A549 (cell line): Measurements from ENCODE around the gene ITPR3. TPM values are rescaled to one million over a fixed set of nuclear protein-coding genes. Genes with fewer than 3 reads are reported as not detected.

ENCODE experiments used
- ATAC-seq, 2 experiments: fragments of 200-7000 bp in 1 of 2; fragments of >200 bp in 1 of 2; cut with Nextera tagmentation in 1 of 2; cut with Tn5 transposase in 1 of 2; 3 replicates each; pipeline versions ENCODE4 v1.8.0 to v1.9.1; 2018 to 2020; ENCODE audit warnings: mild to moderate bottlenecking in 1 of 2, moderate library complexity in 1 of 2
- CTCF ChIA-PET: fragments of 300-600 bp; sonication (Branson Sonifier 250); formaldehyde crosslinking; extraction: SDS; loops from one replicate; lab custom pipeline; 2021; ENCODE audit warnings: antibody characterized with exemption, inconsistent platforms; lab: Yijun Ruan, JAX
- POLR2A ChIA-PET: fragments of 350-600 bp; formaldehyde crosslinking; extraction: SDS; loops from one replicate; lab custom pipeline; 2021; ENCODE audit warnings: antibody characterized with exemption, inconsistent platforms; lab: Yijun Ruan, JAX
- DNase-seq, 2 experiments: peaks; one replicate each; pipeline versions ENCODE4 v3.0.0 to v3.0.0-alpha.2; 2011 to 2016; ENCODE audit warnings: low read depth in 1 of 2, low spot score in 1 of 2
- FAIRE-seq: peaks from 2 replicates; lab custom pipeline; 2011; peaks lifted over from hg19 to GRCh38; lab: Jason Lieb, UNC
- H3K27ac ChIP-seq, 2 experiments: fragments of >200 bp; sonication (Bioruptor Twin); formaldehyde crosslinking; 3 replicates each; pipeline ENCODE4 v1.5.1; 2016 to 2017
- H3K4me1 ChIP-seq: fragments of >200 bp; sonication (Bioruptor Twin); formaldehyde crosslinking; 3 replicates; pipeline ENCODE4 v1.6.1; 2016
- H3K4me2 ChIP-seq: fragments of >200 bp; sonication (Bioruptor Twin); formaldehyde crosslinking; 3 replicates; pipeline ENCODE4 v1.6.1; 2016
- H3K4me3 ChIP-seq: fragments of >200 bp; sonication (Bioruptor Twin); formaldehyde crosslinking; 3 replicates; pipeline ENCODE4 v1.5.1; 2016
- H3K9me3 ChIP-seq: fragments of >200 bp; sonication (Bioruptor Twin); formaldehyde crosslinking; 3 replicates; pipeline ENCODE4 v1.6.1; 2016
- BCL3 ChIP-seq: fragments of >200 bp; sonication (Bioruptor Twin); formaldehyde crosslinking; IDR thresholded peaks from 3 replicates; pipeline ENCODE4 v1.6.1; 2016
- BHLHE40 ChIP-seq: IDR thresholded peaks from 2 replicates; pipeline ENCODE4 v1.6.1; 2012; ENCODE audit warnings: low read depth, low read length, inconsistent platforms
- CBX8 ChIP-seq: fragments of 200-600 bp; sonication (generic); IDR thresholded peaks from 2 replicates; pipeline ENCODE4 v1.6.1; 2016
- CHD2 ChIP-seq: fragments of 150-350 bp; IDR thresholded peaks from 2 replicates; pipeline ENCODE4 v1.6.1; 2014; ENCODE audit warnings: low read length; ENCODE audit not compliant: partially characterized antibody
- CHD4 ChIP-seq: fragments of 200-600 bp; sonication (generic); IDR thresholded peaks from 2 replicates; pipeline ENCODE4 v1.6.1; 2016; ENCODE audit warnings: antibody characterized with exemption, mild to moderate bottlenecking, borderline replicate concordance
- E2F6 ChIP-seq: IDR thresholded peaks from 2 replicates; pipeline ENCODE4 v1.6.1; 2012; ENCODE audit warnings: low read depth, borderline replicate concordance
- EHF ChIP-seq: fragments of 250-450 bp; sonication (Bioruptor Pico); IDR thresholded peaks from 2 replicates; pipeline ENCODE4 v1.5.0; 2020; ENCODE audit warnings: mild to moderate bottlenecking
- EHMT2 ChIP-seq: fragments of 200-600 bp; sonication (generic); IDR thresholded peaks from 2 replicates; pipeline ENCODE4 v1.6.1; 2016; ENCODE audit warnings: antibody characterized with exemption, low read depth, mild to moderate bottlenecking, moderate library complexity
- ESRRA ChIP-seq: fragments of 150-350 bp; IDR thresholded peaks from 2 replicates; pipeline ENCODE4 v1.6.1; 2014; ENCODE audit warnings: mild to moderate bottlenecking, low read length, borderline replicate concordance
- FOSB ChIP-seq: fragments of 250-450 bp; sonication (Bioruptor Pico); IDR thresholded peaks from 2 replicates; pipeline ENCODE4 v1.5.0; 2020; ENCODE audit warnings: mild to moderate bottlenecking, moderate library complexity
- FOXS1 ChIP-seq: fragments of 250-450 bp; sonication (Bioruptor Pico); IDR thresholded peaks from 2 replicates; pipeline ENCODE4 v1.5.0; 2020; ENCODE audit warnings: mild to moderate bottlenecking, moderate library complexity
- HDAC2 ChIP-seq: fragments of 200-600 bp; sonication (generic); IDR thresholded peaks from 2 replicates; pipeline ENCODE4 v1.6.1; 2016
- HES2 ChIP-seq: fragments of >200 bp; sonication (Bioruptor Twin); formaldehyde crosslinking; IDR thresholded peaks from 2 replicates; pipeline ENCODE4 v1.6.1; 2016
- HEYL ChIP-seq: fragments of 250-450 bp; sonication (Bioruptor Pico); IDR thresholded peaks from 2 replicates; pipeline ENCODE4 v1.8.0; 2021; ENCODE audit warnings: mild to moderate bottlenecking, moderate library complexity
- HOXA7 ChIP-seq: fragments of 250-450 bp; sonication (Bioruptor Pico); IDR thresholded peaks from 2 replicates; pipeline ENCODE4 v1.5.0; 2020; ENCODE audit warnings: mild to moderate bottlenecking, moderate library complexity
- KDM5A ChIP-seq: fragments of 200-600 bp; sonication (generic); IDR thresholded peaks from 2 replicates; pipeline ENCODE4 v1.6.1; 2016; ENCODE audit warnings: antibody characterized with exemption, mild to moderate bottlenecking
- MAFK ChIP-seq: fragments of 450-650 bp; IDR thresholded peaks from 2 replicates; pipeline ENCODE4 v1.6.1; 2014; ENCODE audit not compliant: partially characterized antibody
- NPAS2 ChIP-seq: fragments of 250-450 bp; sonication (Bioruptor Pico); IDR thresholded peaks from 2 replicates; pipeline ENCODE4 v1.8.0; 2022; ENCODE audit warnings: mild to moderate bottlenecking, moderate library complexity, borderline replicate concordance
- RAD21 ChIP-seq, 2 experiments: fragments of >200 bp in 1 of 2; sonication (Bioruptor Twin) in 1 of 2; formaldehyde crosslinking in 1 of 2; IDR thresholded peaks in 1 of 2; conservative IDR thresholded peaks in 1 of 2; 2 replicates in 1 of 2; 3 replicates in 1 of 2; pipeline ENCODE4 v1.6.1; 2012 to 2018; ENCODE audit warnings: inconsistent platforms in 1 of 2
- RFX5 ChIP-seq: fragments of 450-650 bp; IDR thresholded peaks from 2 replicates; pipeline ENCODE4 v1.7.1; 2014; ENCODE audit warnings: antibody characterized with exemption, mild to moderate bottlenecking, moderate library complexity
- TFCP2L1 ChIP-seq: fragments of 250-450 bp; sonication (Bioruptor Pico); IDR thresholded peaks from 2 replicates; pipeline ENCODE4 v1.5.0; 2021; ENCODE audit warnings: mild to moderate bottlenecking
- ZNF302 ChIP-seq: fragments of 250-450 bp; sonication (Bioruptor Pico); IDR thresholded peaks from 2 replicates; pipeline ENCODE4 v1.9.0; 2021; ENCODE audit warnings: inconsistent platforms, mild to moderate bottlenecking, moderate library complexity
- WGBS: methylation state at CpG from one replicate; pipeline ENCODE4 v1.1.6; 2017; ENCODE audit errors: missing lambda C conversion rate; 5-methylcytosine and 5-hydroxymethylcytosine counted together
- polyA plus RNA-seq, 4 experiments: library from polyadenylated mRNA; depleted of rRNA in 3 of 4; stranded (reverse); fragments of >200 nt; fragmentation: RNase III in 1 of 4; extraction: RNeasy Plus Mini Kit Qiagen cat#74134 plus additional on column Dnase treatment in 1 of 4; gene quantifications; 2 replicates in 3 of 4; 3 replicates in 1 of 4; pipeline ENCODE4 v1.2.3, GENCODE V29; 2011 to 2017
- TF ChIP-seq, protein P1 (sequence below): IDR thresholded peaks from 2 replicates; pipeline ENCODE4 v1.6.1; 2012
- TF ChIP-seq, protein P2 (sequence below): fragments of 250-450 bp; sonication (Bioruptor Pico); IDR thresholded peaks from 2 replicates; pipeline ENCODE4 v1.5.0; 2021; ENCODE audit warnings: mild to moderate bottlenecking, moderate library complexity, borderline replicate concordance
- TF ChIP-seq, protein P3 (sequence below): IDR thresholded peaks from 2 replicates; pipeline ENCODE4 v1.6.1; 2012
- TF ChIP-seq, protein P4 (sequence below): fragments of 450-650 bp; IDR thresholded peaks from 2 replicates; pipeline ENCODE4 v1.6.1; 2014; ENCODE audit warnings: antibody characterized with exemption

ITPR3 gene
- polyA plus RNA-seq, 2 of the 4 experiments (the other 2 are of a cell fraction): 17.6 to 20.8 TPM

GRCh38 chr6:33721508-33721907 is 100.4 kb downstream of the ITPR3 start:
- WGBS: 50% methylated on average over 5 of the region's 5 CpGs
- Histone ChIP-seq H3K4me3 (no peak overlapping the region), H3K27ac (no peak overlapping the region), H3K4me1 (no peaks in the 10 kb centered on the region), H3K9me3 (no peaks in the 10 kb centered on the region), H3K4me2 (no peak overlapping the region)
- TF ChIP-seq BHLHE40: no peak
- TF ChIP-seq RFX5: no peak
- TF ChIP-seq HDAC2: no peak
- no peak for TF ChIP-seq HES2
- TF ChIP-seq, protein P1, sequence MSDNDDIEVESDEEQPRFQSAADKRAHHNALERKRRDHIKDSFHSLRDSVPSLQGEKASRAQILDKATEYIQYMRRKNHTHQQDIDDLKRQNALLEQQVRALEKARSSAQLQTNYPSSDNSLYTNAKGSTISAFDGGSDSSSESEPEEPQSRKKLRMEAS: no peak
- no peak for TF ChIP-seq FOXS1 (CRISPR knock-in tag)
- no peak for TF ChIP-seq HEYL (CRISPR knock-in tag)
- no peak for TF ChIP-seq CBX8
- no peak for TF ChIP-seq EHF (CRISPR knock-in tag)
- no peak for TF ChIP-seq CHD2
- TF ChIP-seq NPAS2: no peak
- TF ChIP-seq BCL3: no peak
- no peak for TF ChIP-seq TFCP2L1 (CRISPR knock-in tag)
- TF ChIP-seq FOSB (CRISPR knock-in tag): no peak
- TF ChIP-seq RAD21 (conservative IDR thresholded peaks at IDR 0.05 in 1 of 2, IDR thresholded peaks at IDR 0.05 in 1 of 2): no peak
- TF ChIP-seq HOXA7: no peak
- TF ChIP-seq MAFK: no peak
- TF ChIP-seq EHMT2: no peak
- TF ChIP-seq ZNF302 (CRISPR knock-in tag): no peak
- ATAC-seq (no peak), DNase-seq (no peak), FAIRE-seq (no peak)
- POLR2A ChIA-PET: no interaction called here
- CTCF ChIA-PET: interaction anchor here (1.0 kb wide), 1 partner anchor 50 kb away, joined by 3 read pairs; no protein-coding TSS in a partner anchor

GRCh38 chr6:33722103-33722623 is 101.0 kb downstream of the ITPR3 start:
- DNase-seq (no peak), FAIRE-seq (no peak), ATAC-seq (no peak)
- WGBS: 61% methylated on average over 5 of the region's 5 CpGs
- Histone ChIP-seq H3K4me2 (no peak overlapping the region), H3K4me1 (no peaks in the 10 kb centered on the region), H3K9me3 (no peaks in the 10 kb centered on the region), H3K27ac (no peak overlapping the region), H3K4me3 (no peak overlapping the region)
- CTCF ChIA-PET: interaction anchor here (1.0 to 2.9 kb wide), 8 partner anchors 11 to 305 kb away, joined by 3 to 18 read pairs (median 5); partner anchors contain the start of gene UQCC2
- POLR2A ChIA-PET: no interaction called here
- TF ChIP-seq NPAS2 (no peak), CHD4 (no peak), ESRRA (no peak), KDM5A (no peak), E2F6 (no peak), CHD2 (no peak), ZNF302 (CRISPR knock-in tag) (no peak)
- TF ChIP-seq, protein P2, sequence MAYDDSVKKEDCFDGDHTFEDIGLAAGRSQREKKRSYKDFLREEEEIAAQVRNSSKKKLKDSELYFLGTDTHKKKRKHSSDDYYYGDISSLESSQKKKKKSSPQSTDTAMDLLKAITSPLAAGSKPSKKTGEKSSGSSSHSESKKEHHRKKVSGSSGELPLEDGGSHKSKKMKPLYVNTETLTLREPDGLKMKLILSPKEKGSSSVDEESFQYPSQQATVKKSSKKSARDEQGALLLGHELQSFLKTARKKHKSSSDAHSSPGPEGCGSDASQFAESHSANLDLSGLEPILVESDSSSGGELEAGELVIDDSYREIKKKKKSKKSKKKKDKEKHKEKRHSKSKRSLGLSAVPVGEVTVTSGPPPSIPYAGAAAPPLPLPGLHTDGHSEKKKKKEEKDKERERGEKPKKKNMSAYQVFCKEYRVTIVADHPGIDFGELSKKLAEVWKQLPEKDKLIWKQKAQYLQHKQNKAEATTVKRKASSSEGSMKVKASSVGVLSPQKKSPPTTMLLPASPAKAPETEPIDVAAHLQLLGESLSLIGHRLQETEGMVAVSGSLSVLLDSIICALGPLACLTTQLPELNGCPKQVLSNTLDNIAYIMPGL: no peak
- TF ChIP-seq, protein P3, sequence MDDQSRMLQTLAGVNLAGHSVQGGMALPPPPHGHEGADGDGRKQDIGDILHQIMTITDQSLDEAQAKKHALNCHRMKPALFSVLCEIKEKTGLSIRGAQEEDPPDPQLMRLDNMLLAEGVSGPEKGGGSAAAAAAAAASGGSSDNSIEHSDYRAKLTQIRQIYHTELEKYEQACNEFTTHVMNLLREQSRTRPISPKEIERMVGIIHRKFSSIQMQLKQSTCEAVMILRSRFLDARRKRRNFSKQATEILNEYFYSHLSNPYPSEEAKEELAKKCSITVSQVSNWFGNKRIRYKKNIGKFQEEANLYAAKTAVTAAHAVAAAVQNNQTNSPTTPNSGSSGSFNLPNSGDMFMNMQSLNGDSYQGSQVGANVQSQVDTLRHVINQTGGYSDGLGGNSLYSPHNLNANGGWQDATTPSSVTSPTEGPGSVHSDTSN: no peak
- TF ChIP-seq, protein P4, sequence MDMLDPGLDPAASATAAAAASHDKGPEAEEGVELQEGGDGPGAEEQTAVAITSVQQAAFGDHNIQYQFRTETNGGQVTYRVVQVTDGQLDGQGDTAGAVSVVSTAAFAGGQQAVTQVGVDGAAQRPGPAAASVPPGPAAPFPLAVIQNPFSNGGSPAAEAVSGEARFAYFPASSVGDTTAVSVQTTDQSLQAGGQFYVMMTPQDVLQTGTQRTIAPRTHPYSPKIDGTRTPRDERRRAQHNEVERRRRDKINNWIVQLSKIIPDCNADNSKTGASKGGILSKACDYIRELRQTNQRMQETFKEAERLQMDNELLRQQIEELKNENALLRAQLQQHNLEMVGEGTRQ: no peak
